ENCODE measurements around the gene ZRANB1.

The ZRANB1 gene

DNA sequence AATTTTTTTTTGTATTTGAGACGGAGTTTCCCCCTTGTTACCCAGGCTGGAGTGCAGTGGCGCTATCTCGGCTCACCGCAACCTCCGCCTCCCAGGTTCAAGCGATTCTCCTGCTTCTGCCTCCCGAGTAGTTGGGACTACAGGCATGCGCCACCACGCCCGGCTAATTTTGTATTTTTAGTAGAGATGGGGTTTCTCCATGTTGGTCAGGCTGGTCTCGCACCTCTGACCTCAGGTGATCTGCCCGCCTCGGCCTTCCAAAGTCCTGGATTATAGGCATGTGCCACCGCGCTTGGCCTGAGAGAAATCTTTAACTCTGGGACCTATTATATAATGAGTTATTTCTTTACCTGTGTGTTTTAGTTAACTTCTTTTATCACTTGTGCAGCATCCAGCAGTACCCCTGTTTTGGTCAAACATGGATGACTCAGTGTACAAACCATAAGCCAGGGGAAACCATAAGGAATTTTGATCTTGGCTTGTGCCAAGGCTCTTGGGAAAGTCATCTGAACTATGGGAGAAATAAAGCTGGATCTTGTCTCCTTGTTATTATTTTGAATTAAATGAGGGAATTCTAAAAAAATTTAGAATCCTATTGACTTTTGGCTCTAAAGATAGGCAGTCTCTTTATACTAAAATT is 23.6 kb upstream of the ZRANB1 start:
- Histone ChIP-seq H3K27ac (peak overlapping the region in 19 of 21 experiments; percentile 33 to 99 (median 98)), H3K4me3 (peak overlapping the region; percentile 72 to 92 (median 81))

- Histone ChIP-seq H3K4me3 (peak overlapping the region in 2 of 7 experiments; percentile 75 to 92), H3K27ac (peak overlapping the region in 9 of 21 experiments; percentile 85 to 98 (median 95))
Observed at GRCh38 chr10:124918906-124919305, 23.0 kb upstream of the ZRANB1 start.

DNA sequence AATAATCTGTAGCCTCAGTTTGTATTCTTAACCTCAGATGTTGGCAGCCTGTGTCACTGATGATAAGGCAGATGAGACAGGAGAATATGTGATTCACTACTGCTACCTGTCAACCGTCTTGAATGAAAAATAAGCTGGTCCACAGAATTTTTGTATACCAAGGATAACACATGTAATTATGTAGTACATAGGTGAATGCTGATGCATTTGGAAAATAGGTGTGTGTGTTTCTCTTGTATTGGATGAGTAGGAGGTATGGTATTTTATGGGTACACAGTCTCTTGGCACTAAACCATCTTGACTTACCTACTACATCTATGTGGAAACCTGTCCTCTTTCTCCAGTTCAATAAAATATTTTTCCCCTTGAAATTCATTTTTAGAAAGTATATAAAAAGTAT is 20.7 kb upstream of the ZRANB1 start:
- H3K4me3 ChIP-seq, result no peak overlapping the region
- no peak overlapping the region for H3K27ac ChIP-seq

- no peak overlapping the region for H3K4me3 ChIP-seq
- no peak overlapping the region for H3K27ac ChIP-seq
Observed at GRCh38 chr10:124923684-124924083, 18.2 kb upstream of the ZRANB1 start.

GRCh38 chr10:124926548-124926947 is 15.4 kb upstream of the ZRANB1 start:
- Histone ChIP-seq H3K4me3 (no peak overlapping the region), H3K27ac (no peak overlapping the region)

DNA sequence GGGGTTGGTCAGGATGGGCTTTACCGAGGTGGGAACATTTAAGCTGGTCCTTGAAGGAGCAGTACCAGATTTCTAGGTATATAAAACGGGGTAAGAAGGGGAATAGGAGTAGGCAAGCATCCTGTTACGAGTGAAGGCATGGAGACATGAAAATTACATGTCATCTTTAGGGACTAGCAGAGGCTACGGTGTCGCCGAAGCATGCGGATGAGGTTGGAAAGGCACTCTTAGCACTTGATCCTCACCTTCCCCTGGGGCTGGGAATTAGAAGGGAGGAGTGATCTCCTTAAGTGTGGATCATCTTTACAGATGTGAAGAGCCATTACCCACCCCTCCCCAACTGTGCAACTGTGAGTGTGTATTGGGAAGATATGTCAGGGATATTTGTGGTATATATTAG is 13.8 kb upstream of the ZRANB1 start:
- Histone ChIP-seq H3K4me3 (no peak overlapping the region), H3K27ac (no peak overlapping the region)

DNA sequence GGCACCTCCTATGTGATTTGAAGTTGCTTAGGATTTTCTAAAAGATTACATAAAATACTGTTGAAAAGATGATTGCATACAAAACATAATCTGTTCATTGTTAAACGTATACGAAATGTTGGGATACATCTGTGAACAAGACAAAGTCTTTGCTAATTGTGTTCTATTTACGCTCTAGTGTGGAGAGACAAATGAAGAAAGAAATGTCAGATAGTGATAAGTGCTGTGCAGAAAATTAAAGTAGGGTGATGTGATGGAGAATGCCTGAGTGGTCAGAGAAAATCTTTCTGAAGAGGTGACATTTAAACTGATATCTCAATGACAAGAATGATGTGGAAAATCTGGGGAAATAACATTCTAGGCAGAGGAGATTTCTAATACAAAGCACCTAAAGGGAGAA is 13.4 kb upstream of the ZRANB1 start:
- H3K4me3 ChIP-seq, result no peak overlapping the region
- no peak overlapping the region for H3K27ac ChIP-seq

DNA sequence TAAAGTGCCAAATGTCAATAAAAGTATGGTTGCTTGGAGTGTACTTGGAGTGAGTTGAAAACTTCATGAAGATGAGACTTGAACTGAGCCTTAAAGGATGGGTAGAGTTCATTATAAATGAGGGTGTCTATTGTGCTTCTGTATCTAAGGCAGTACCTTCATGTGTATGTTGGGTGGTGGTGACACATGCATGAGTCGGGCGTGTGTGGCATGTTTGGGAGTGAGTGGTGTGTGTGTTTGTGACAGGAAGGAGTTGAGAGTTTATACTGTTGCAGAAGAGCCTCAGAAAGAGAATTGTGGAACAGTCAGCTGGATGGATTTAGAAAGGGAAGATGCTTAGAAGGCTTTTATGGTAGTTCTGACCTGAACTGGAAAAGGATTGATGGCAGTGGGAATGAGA is 6.0 kb upstream of the ZRANB1 start:
- Histone ChIP-seq H3K27ac (no peak overlapping the region), H3K4me3 (no peak overlapping the region)

GRCh38 chr10:124936813-124937212 is 5.1 kb upstream of the ZRANB1 start:
- Histone ChIP-seq H3K4me3 (no peak overlapping the region), H3K27ac (no peak overlapping the region)

GRCh38 chr10:124939290-124939689 is 2.6 kb upstream of the ZRANB1 start:
- Histone ChIP-seq H3K27ac (no peak overlapping the region), H3K4me3 (no peak overlapping the region)

- H3K27ac ChIP-seq, result peak overlapping the region in 5 of 21 experiments; percentile 5 to 43 (median 11)
- no peak overlapping the region for H3K4me3 ChIP-seq
Observed at GRCh38 chr10:124942317-124943169, 620 bp downstream of the ZRANB1 start.

GRCh38 chr10:124943301-124944092 is 1.6 kb downstream of the ZRANB1 start:
- H3K4me3 ChIP-seq, result no peak overlapping the region

DNA sequence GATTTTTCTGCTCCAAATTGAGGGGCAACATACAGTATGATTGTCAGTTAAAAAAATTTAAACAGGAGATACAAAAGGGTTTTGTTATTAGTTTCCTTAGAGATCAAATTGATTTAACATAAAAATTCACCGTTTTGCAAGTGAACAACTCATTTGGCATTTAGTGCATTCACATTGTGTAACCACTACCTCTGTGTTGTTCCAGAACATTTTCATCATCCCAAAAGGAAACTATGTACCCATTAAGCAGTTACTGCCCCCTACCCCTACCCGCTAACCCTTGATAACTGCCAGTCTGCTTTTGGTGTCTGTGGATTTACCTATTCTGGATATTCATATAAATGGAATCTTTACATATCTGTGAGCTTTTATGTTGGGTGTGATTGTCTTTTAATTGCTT is 3.1 kb downstream of the ZRANB1 start:
- H3K27ac ChIP-seq, result no peak overlapping the region

More at GRCh38 chr10:124943301-124944092, 1.6 kb downstream of the ZRANB1 start:
- peak overlapping the region in 6 of 21 experiments; percentile 9 to 48 (median 29) for H3K27ac ChIP-seq

GRCh38 chr10:124946945-124947344 is 5.0 kb downstream of the ZRANB1 start:
- no peak overlapping the region for H3K4me3 ChIP-seq
- H3K27ac ChIP-seq, result no peak overlapping the region

More for the DNA sequence above, 3.1 kb downstream of the ZRANB1 start:
- H3K4me3 ChIP-seq, result no peak overlapping the region

DNA sequence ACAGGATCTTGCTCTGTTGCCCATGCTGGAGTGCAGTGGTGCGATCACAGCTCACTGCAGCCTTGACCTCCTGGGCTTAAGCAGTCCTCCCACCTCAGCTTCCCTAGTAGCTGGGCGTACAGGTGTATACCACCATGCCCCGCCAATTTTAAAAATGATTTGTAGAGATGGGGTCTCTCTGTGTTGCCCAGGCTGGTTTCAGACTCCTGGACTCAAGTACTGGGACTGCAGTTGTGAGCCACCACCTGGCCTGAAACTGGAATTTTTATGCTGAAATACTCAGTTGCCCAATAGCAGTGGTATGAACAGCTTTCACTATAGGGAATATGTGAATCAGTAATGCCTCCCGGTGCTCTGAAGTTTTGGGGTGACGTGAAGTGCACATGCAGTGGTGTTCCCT is 7.6 kb downstream of the ZRANB1 start:
- H3K4me3 ChIP-seq, result no peak overlapping the region
- H3K27ac ChIP-seq, result no peak overlapping the region

DNA sequence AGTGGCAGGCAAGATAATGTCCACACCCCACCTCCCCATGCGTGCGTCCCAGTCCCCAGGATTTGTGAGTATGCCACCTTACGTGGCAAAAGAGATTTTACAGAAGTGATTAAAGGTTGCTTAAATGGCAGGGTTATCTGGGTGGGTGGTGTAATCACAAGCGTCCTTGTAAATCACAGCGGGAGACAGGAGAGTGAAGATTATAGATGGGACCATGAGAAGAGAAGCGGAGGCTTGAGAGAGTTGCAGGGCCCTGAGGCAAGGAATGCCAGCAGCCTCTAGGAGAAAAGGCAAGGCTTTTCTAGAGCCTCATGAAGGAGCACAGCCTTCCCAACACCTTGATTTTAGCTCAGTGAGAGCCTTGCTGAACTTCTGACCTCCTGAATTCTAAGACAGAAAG is 10.2 kb downstream of the ZRANB1 start:
- no peak overlapping the region for H3K27ac ChIP-seq
- H3K4me3 ChIP-seq, result no peak overlapping the region

DNA sequence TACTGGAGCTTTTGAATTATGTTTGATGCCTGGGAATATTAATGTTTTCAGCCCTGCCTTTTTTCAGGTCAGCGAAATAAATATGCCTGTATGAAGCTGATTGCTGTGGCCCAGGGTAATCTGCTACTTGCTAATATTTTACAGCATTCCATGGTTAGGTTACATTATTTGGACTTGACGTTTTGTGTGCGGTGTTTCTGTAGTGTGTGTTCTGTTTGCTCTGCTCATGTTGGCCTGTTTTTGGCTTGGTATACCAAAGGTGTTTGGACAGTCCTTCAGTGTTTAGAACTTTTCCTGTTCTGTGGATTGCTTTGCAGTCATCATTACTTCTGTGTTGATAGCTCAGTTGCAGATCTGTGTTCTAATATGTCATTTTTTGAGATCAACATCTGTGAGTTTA is 11.5 kb downstream of the ZRANB1 start:
- no peak overlapping the region for H3K27ac ChIP-seq
- H3K4me3 ChIP-seq, result no peak overlapping the region

GRCh38 chr10:124955243-124955642 is 13.3 kb downstream of the ZRANB1 start:
- no peak overlapping the region for H3K27ac ChIP-seq

DNA sequence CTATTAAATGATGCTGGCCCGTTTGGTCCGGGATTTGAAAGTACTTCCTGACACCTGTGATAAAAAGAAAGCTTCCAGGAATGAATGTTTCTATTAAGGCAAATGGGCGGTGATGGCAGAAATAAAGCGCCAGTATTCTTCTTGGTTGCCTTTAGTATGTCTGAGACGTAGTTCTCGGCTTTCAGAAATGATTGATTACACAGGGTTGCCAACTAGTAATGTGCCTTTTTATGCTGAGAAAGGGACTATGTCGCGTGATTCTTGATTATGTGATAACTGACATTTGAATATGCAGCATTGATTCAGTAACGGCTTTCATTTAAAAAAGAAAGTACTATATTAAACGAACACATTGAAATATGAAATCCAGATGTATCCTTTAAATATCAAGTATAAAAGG is 13.9 kb downstream of the ZRANB1 start:
- Histone ChIP-seq H3K27ac (no peak overlapping the region), H3K4me3 (no peak overlapping the region)

More at GRCh38 chr10:124955243-124955642, 13.3 kb downstream of the ZRANB1 start:
- H3K4me3 ChIP-seq, result no peak overlapping the region

DNA sequence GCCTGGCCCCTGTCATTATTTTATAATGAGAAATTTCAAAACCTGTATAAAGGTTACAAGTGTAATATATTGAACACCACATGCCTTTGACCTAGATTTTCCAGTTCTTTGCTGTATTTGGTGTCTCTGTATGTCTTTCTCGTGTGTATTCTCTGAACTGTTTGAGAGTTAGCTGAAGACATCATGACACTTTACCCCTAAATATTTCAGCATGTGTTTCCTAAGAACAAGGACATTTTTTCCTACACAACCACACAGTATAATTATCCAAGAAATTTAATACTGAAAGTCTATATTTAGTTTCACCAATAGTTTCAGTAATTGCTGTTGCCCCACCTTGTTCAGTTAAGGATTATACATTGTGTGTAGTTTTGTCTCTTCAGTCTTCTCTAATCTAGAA is 14.8 kb downstream of the ZRANB1 start:
- no peak overlapping the region for H3K4me3 ChIP-seq
- no peak overlapping the region for H3K27ac ChIP-seq
